Measurements from ENCODE around the gene GPR160. TPM values are rescaled to one million over a fixed set of nuclear protein-coding genes. Genes with fewer than 3 reads are reported as not detected.

Gene GPR160
- total and polyA plus RNA-seq, 2 of the 13 experiments (the other 11 are each of a cell fraction or from before 2014, with no cell fraction given): 12.1 to 23.2 TPM

GRCh38 chr3:170027233-170028102 is 10.3 kb upstream of the GPR160 start (continued):
- TF ChIP-seq AKNA (CRISPR knock-in tag; IDR thresholded peaks at IDR 0.05; ENCODE audit: borderline replicate concordance) (no peak), ZNF737 (CRISPR knock-in tag; IDR thresholded peaks at IDR 0.05; ENCODE audit: borderline replicate concordance) (no peak), ZNF841 (CRISPR knock-in tag; IDR thresholded peaks at IDR 0.05; ENCODE audit: borderline replicate concordance) (no peak), PBX2 (CRISPR knock-in tag; IDR thresholded peaks at IDR 0.05) (0 out of 2 replicates have a peak, but pooled peaks have one; percentile 17), KLF13 (CRISPR knock-in tag; IDR thresholded peaks at IDR 0.05) (no peak), CBX2 (IDR thresholded peaks at IDR 0.05; ENCODE audit: low read depth, low read length) (no peak), CBX2 (CRISPR knock-in tag; IDR thresholded peaks at IDR 0.05; ENCODE audit: low read depth) (no peak), ZNF768 (CRISPR knock-in tag; IDR thresholded peaks at IDR 0.05) (no peak), PPARG (CRISPR knock-in tag; conservative IDR thresholded peaks at IDR 0.05) (0 out of 2 replicates have a peak, but pooled peaks have one; percentile 55), CENPX (CRISPR knock-in tag; IDR thresholded peaks at IDR 0.05) (no peak), MED1 (CRISPR knock-in tag; IDR thresholded peaks at IDR 0.05) (peak; percentile 24; the same call in 1 of the 2 replicates), DNMT3B (CRISPR knock-in tag; conservative IDR thresholded peaks at IDR 0.05) (no peak), ZSCAN25 (CRISPR knock-in tag; IDR thresholded peaks at IDR 0.05) (0 out of 2 replicates have a peak, but pooled peaks have one; percentile 31), THRA (CRISPR knock-in tag; IDR thresholded peaks at IDR 0.05; ENCODE audit: borderline replicate concordance) (peak; percentile 18; the same call in 1 of the 2 replicates), HOXA3 (CRISPR knock-in tag; IDR thresholded peaks at IDR 0.05) (0 out of 2 replicates have a peak, but pooled peaks have one; percentile 25), TBX2 (CRISPR knock-in tag; IDR thresholded peaks at IDR 0.05; ENCODE audit: borderline replicate concordance) (no peak), MAFG (CRISPR knock-in tag; IDR thresholded peaks at IDR 0.05) (no peak), KLF6 (CRISPR knock-in tag; IDR thresholded peaks at IDR 0.05) (no peak), SRSF1 (optimal IDR thresholded peaks at IDR 0.05; ENCODE audit: low read depth, low read length) (no peak), ZNF567 (CRISPR knock-in tag; IDR thresholded peaks at IDR 0.05; ENCODE audit: borderline replicate concordance) (no peak), ARNT (IDR thresholded peaks at IDR 0.05) (no peak)
